Activated naive CD8-positive, alpha-beta T cell treated with anti-CD3 and anti-CD28 coated beads, Interleukin-2, amount 10 ng/mL, durations not matched to agents 7 days and 5 days (primary cell): ENCODE results near the gene NPIPB6. TPM values are rescaled to one million over a fixed set of nuclear protein-coding genes. Genes with fewer than 3 reads are reported as not detected.
A peak's percentile ranks its signal among the peaks of the same experiment; 100 is the strongest.
"Not testable (repeated sequence)": the region's sequence is repeated elsewhere in the genome, so short reads cannot be mapped to it uniquely, and the experiment has no call there.

Experiments
- ATAC-seq: fragments of 150-1000 bp; cut with Tn5 transposase; one replicate; pipeline ENCODE4 v1.10.0; 2021; ENCODE audit warnings: low read depth, moderate library complexity
- POLR2A ChIA-PET: fragments of 350-600 bp; sonication (Branson Sonifier 250); formaldehyde crosslinking; loops from one replicate; lab custom pipeline; 2021; ENCODE audit warnings: antibody characterized with exemption; lab: Charles Lee
- DNase-seq: peaks from one replicate; pipeline ENCODE4 v3.0.0; 2021
- H3K27ac Mint-ChIP-seq: one replicate; pipeline ENCODE4 v1.8.0; 2022; ENCODE audit warnings: mild to moderate bottlenecking, mixed read lengths
- H3K27me3 Mint-ChIP-seq: one replicate; pipeline ENCODE4 v1.8.0; 2022; ENCODE audit warnings: mild to moderate bottlenecking, moderate library complexity, mixed read lengths
- H3K36me3 Mint-ChIP-seq: one replicate; pipeline ENCODE4 v1.8.0; 2021; ENCODE audit warnings: mild to moderate bottlenecking, mixed read lengths
- H3K4me1 Mint-ChIP-seq: one replicate; pipeline ENCODE4 v1.8.0; 2021; ENCODE audit warnings: mixed read lengths
- H3K4me3 Mint-ChIP-seq: one replicate; pipeline ENCODE4 v1.8.0; 2022; ENCODE audit warnings: mild to moderate bottlenecking, moderate library complexity, mixed read lengths
- H3K9me3 Mint-ChIP-seq: one replicate; pipeline ENCODE4 v1.8.0; 2021; ENCODE audit warnings: mixed read lengths
- total RNA-seq, 2 experiments: library from RNA; stranded (reverse); gene quantifications; one replicate each; pipeline ENCODE4 v1.2.3, GENCODE V29; 2021

The NPIPB6 gene
- total RNA-seq, 2 experiments from 2014 or later: 2.4 to 4.5 TPM

GRCh38 chr16:28336940-28337710 is 26.2 kb downstream of the NPIPB6 start:
- DNase-seq, H3K27me3 Mint-ChIP-seq, H3K36me3 Mint-ChIP-seq, H3K4me1 Mint-ChIP-seq, H3K4me3 Mint-ChIP-seq, ATAC-seq, H3K27ac Mint-ChIP-seq, H3K9me3 Mint-ChIP-seq, POLR2A ChIA-PET: not testable (repeated sequence)

DNA sequence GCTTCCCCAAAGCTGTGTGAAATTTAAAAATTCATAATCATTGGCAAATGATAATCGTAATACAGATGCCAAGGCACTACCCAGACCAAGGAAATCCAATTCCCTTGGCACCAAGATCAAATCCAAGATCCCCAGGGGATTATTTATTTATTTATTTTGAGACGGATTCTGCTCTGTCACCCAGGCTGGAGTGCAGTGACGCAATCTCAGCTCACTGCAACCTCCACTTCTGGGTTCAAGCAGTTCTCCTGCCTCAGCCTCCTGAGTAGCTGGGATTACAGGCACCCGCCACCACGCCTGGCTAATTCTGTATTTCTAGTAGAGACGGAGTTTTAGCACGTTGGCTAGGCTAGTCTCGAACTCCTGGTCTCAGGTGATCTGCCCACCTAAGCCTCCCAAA is 27.6 kb downstream of the NPIPB6 start:
- H3K36me3 Mint-ChIP-seq, ATAC-seq, H3K9me3 Mint-ChIP-seq, POLR2A ChIA-PET, H3K4me1 Mint-ChIP-seq, DNase-seq, H3K27ac Mint-ChIP-seq, H3K4me3 Mint-ChIP-seq, H3K27me3 Mint-ChIP-seq: not testable (repeated sequence)

GRCh38 chr16:28332632-28333031 is 30.7 kb downstream of the NPIPB6 start:
- H3K27me3 Mint-ChIP-seq, H3K9me3 Mint-ChIP-seq, DNase-seq, ATAC-seq, H3K27ac Mint-ChIP-seq, H3K4me3 Mint-ChIP-seq, POLR2A ChIA-PET, H3K36me3 Mint-ChIP-seq, H3K4me1 Mint-ChIP-seq: not testable (repeated sequence)

- H3K4me3 Mint-ChIP-seq, H3K36me3 Mint-ChIP-seq, H3K27me3 Mint-ChIP-seq, ATAC-seq, H3K9me3 Mint-ChIP-seq, DNase-seq, H3K27ac Mint-ChIP-seq, POLR2A ChIA-PET, H3K4me1 Mint-ChIP-seq: not testable (repeated sequence)
These were observed 32.3 kb downstream of the NPIPB6 start for GRCh38 chr16:28330981-28331380.

- not testable (repeated sequence) for H3K4me3 Mint-ChIP-seq, H3K27ac Mint-ChIP-seq, DNase-seq, H3K4me1 Mint-ChIP-seq, H3K27me3 Mint-ChIP-seq, H3K9me3 Mint-ChIP-seq, H3K36me3 Mint-ChIP-seq
- POLR2A ChIA-PET: interaction anchor here (0.5 kb wide), 1 partner anchor 22 kb away, joined by 6 read pairs; no protein-coding TSS in a partner anchor
- peak; percentile 76 for ATAC-seq
These were observed 33.1 kb downstream of the NPIPB6 start for GRCh38 chr16:28330232-28330631.

GRCh38 chr16:28326881-28327610 is 36.3 kb downstream of the NPIPB6 start:
- ATAC-seq (peak; percentile 88), DNase-seq (peak; percentile 76)
- H3K9me3 Mint-ChIP-seq: no peaks in the 10 kb centered on the region
- H3K27ac Mint-ChIP-seq: no peak overlapping the region
- no peaks in the 10 kb centered on the region for H3K36me3 Mint-ChIP-seq
- no peaks in the 10 kb centered on the region for H3K27me3 Mint-ChIP-seq
- peaks cover 7% of the 10 kb centered on the region for H3K4me1 Mint-ChIP-seq
- POLR2A ChIA-PET: no interaction called here
- no peak overlapping the region for H3K4me3 Mint-ChIP-seq

- ATAC-seq: no peak
- DNase-seq: no peak
- POLR2A ChIA-PET: no interaction called here
- no peak overlapping the region for H3K4me3 Mint-ChIP-seq
- H3K9me3 Mint-ChIP-seq: no peaks in the 10 kb centered on the region
- H3K36me3 Mint-ChIP-seq: no peaks in the 10 kb centered on the region
- no peak overlapping the region for H3K27ac Mint-ChIP-seq
- peaks cover 8% of the 10 kb centered on the region for H3K4me1 Mint-ChIP-seq
- H3K27me3 Mint-ChIP-seq: no peaks in the 10 kb centered on the region
These were observed 38.4 kb downstream of the NPIPB6 start for GRCh38 chr16:28324887-28325279.

GRCh38 chr16:28324235-28324886 is 38.9 kb downstream of the NPIPB6 start:
- H3K9me3 Mint-ChIP-seq: no peaks in the 10 kb centered on the region
- no peak overlapping the region for H3K4me3 Mint-ChIP-seq
- no peaks in the 10 kb centered on the region for H3K27me3 Mint-ChIP-seq
- peaks cover 8% of the 10 kb centered on the region for H3K4me1 Mint-ChIP-seq
- ATAC-seq: no peak
- no peaks in the 10 kb centered on the region for H3K36me3 Mint-ChIP-seq
- POLR2A ChIA-PET: no interaction called here
- H3K27ac Mint-ChIP-seq: no peak overlapping the region
- no peak for DNase-seq

- H3K36me3 Mint-ChIP-seq: no peaks in the 10 kb centered on the region
- no peaks in the 10 kb centered on the region for H3K27me3 Mint-ChIP-seq
- H3K4me3 Mint-ChIP-seq: no peak overlapping the region
- POLR2A ChIA-PET: interaction anchor here (0.6 to 1.3 kb wide), 3 partner anchors 29 to 172 kb away, joined by 3 to 4 read pairs (median 3); partner anchors contain the start of gene APOBR
- peak; percentile 72 for DNase-seq
- ATAC-seq: peak; percentile 62
- H3K27ac Mint-ChIP-seq: no peak overlapping the region
- peaks cover 5% of the 10 kb centered on the region for H3K4me1 Mint-ChIP-seq
- no peaks in the 10 kb centered on the region for H3K9me3 Mint-ChIP-seq
These were observed 41.5 kb downstream of the NPIPB6 start for GRCh38 chr16:28321700-28322411.

GRCh38 chr16:28320741-28321140 is 42.6 kb downstream of the NPIPB6 start:
- no peaks in the 10 kb centered on the region for H3K27me3 Mint-ChIP-seq
- ATAC-seq (no peak), DNase-seq (no peak)
- H3K27ac Mint-ChIP-seq: no peak overlapping the region
- no peaks in the 10 kb centered on the region for H3K9me3 Mint-ChIP-seq
- no peak overlapping the region for H3K4me3 Mint-ChIP-seq
- no peaks in the 10 kb centered on the region for H3K36me3 Mint-ChIP-seq
- POLR2A ChIA-PET: interaction anchor here (1.3 kb wide), 1 partner anchor 173 kb away, joined by 4 read pairs; the partner anchor contains the start of gene APOBR
- peaks cover 5% of the 10 kb centered on the region for H3K4me1 Mint-ChIP-seq

DNA sequence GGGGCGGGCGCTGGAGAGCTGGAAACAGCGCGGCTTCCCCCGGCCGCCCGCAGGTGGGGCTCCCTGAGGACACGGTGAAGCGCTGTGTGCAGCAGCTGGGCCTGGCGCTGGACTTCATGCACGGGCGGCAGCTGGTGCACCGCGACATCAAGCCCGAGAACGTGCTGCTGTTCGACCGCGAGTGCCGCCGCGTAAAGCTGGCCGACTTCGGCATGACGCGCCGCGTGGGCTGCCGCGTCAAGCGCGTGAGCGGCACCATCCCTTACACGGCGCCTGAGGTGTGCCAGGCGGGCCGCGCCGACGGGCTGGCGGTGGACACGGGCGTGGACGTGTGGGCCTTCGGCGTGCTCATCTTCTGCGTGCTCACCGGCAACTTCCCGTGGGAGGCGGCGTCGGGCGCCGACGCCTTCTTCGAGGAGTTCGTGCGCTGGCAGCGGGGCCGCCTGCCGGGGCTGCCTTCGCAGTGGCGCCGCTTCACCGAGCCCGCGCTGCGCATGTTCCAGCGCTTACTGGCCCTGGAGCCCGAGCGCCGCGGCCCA is 43.2 kb downstream of the NPIPB6 start:
- H3K9me3 Mint-ChIP-seq: no peaks in the 10 kb centered on the region
- DNase-seq (no peak), ATAC-seq (no peak)
- H3K4me1 Mint-ChIP-seq: peaks cover 5% of the 10 kb centered on the region
- no peaks in the 10 kb centered on the region for H3K36me3 Mint-ChIP-seq
- H3K4me3 Mint-ChIP-seq: no peak overlapping the region
- H3K27ac Mint-ChIP-seq: no peak overlapping the region
- H3K27me3 Mint-ChIP-seq: no peaks in the 10 kb centered on the region
- POLR2A ChIA-PET: no interaction called here

DNA sequence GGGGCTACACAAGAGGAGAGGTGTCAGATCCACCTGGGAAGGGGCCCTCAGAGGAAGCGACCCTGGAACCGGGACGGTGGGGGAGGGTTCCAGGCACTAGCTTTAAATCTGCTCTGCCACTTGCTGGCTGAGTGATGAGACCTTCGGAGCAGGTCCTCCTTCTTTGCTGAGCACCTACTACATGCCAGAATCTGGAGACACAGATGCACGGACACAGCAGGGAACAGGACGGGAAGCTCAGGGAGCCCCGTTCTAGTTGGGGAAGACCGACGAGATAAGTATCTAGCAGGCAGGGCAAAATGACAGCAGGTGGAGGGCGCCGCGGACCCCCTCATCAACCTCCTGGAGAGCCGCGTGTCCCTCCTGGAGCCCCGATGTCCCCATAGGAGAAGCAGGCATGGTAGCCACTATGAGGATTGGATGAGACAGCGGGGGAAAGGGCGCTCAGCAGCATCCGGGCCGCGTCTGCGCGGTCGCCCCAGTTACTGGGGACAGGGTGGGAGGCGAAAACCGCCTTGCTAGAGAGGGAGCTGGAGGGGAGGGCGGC is 43.8 kb downstream of the NPIPB6 start:
- no peak overlapping the region for H3K4me3 Mint-ChIP-seq
- ATAC-seq (no peak), DNase-seq (no peak)
- H3K9me3 Mint-ChIP-seq: no peaks in the 10 kb centered on the region
- H3K27me3 Mint-ChIP-seq: no peaks in the 10 kb centered on the region
- no peak overlapping the region for H3K27ac Mint-ChIP-seq
- H3K36me3 Mint-ChIP-seq: no peaks in the 10 kb centered on the region
- POLR2A ChIA-PET: interaction anchor here (1.1 kb wide), 1 partner anchor 42 kb away, joined by 3 read pairs; no protein-coding TSS in a partner anchor
- H3K4me1 Mint-ChIP-seq: peaks cover 5% of the 10 kb centered on the region
